Activated CD8-positive, alpha-beta memory T cell treated with anti-CD3 and anti-CD28 coated beads for 4 hours (primary cell): ENCODE results near the gene CHN2.
"Not testable (repeated sequence)": the region's sequence is repeated elsewhere in the genome, so short reads cannot be mapped to it uniquely, and the experiment has no call there.

Experiments
- DNase-seq, 2 donors: peaks; one replicate each; pipeline ENCODE4 v3.0.0-alpha.2; 2020; ENCODE audit warnings: low read depth in 2 of 2

CHN2 gene

GRCh38 chr7:29488203-29488970 is 293.8 kb downstream of the CHN2 start:
- DNase-seq = no peak

- DNase-seq = no peak
Measured at GRCh38 chr7:29488977-29489376, 294.4 kb downstream of the CHN2 start.

- DNase-seq = no peak
Measured at GRCh38 chr7:29490094-29490607, 295.6 kb downstream of the CHN2 start.

DNA sequence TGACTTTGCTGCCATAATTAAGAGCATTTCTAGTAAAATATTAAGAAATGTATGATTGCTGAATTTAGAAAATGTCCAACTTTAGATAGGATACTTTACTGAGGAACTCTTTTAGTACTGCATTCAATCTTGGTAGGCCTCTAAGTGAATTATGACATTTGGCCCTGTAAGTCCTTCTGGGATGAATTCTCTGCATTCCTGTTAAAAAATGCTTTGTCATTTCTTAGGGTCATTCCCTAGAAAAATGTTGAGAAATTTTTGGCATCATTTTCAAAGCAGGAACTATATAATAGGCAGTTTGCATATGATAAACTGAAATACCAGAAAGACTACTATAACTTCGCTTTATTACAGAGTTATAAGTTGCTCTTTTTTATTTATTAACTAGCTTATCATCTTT is 299.8 kb downstream of the CHN2 start:
- no peak for DNase-seq

DNA sequence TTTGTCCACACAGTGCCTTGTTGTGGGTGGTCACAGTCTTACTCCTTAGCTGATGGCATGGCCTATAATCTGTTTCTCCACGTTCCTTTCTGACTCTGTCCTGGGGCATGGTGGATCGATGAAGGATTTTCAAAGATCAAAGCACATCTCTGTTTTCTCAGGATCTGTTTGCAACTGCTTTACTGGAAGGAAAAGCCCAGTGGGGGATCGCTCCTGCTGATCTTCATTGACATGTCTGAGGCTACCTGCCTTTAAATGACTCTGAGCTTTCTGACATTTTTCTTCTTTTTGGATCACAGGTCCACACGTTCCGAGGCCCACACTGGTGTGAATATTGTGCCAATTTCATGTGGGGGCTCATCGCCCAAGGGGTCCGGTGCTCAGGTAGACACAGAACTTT is 301.1 kb downstream of the CHN2 start:
- no peak for DNase-seq

DNA sequence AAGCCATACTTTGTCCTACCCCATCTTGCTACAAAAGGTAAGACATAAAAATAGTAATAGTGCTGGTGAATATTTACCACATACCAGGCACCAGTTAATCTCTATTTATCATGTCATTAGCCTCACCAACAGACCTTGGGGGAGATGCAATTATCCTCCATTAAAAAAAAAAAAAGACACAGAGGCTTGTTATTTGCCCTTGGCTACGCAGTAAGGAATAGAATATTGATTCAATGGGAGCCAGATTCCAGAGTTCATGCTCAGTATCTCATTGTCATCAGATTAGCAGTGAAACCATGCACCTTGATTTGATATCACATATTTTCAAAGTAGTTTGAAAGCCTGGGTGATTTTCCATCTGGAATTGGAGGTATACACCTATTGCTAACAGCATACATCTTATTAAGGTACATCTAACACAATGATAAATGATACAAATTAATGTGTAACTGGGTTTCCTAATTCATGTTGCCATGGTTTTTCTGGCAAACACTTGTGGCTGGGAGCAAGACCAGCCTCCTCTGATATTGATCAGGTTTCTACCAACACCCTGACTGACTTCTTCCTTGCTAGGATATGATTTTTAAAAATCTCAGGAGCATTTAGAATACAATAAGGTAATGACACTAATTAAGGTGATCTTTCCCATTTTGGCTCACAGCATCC is 301.9 kb downstream of the CHN2 start:
- DNase-seq = no peak

DNA sequence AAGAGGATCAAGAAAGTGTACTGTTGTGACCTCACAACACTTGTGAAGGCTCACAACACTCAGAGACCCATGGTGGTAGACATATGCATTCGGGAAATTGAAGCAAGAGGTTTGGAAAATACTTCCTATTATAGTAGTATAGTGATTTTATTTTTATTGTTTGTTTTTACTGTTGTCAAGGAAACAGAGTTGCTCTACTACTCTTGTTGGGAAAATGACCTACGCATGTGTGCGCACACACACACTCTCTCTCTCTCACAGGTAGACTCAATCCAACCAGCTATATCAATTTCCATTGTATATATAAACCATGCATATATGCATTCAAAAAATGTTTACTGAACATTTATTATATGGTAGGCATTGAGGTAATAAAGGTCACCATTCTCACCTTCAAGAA is 305.4 kb downstream of the CHN2 start:
- no peak for DNase-seq

DNA sequence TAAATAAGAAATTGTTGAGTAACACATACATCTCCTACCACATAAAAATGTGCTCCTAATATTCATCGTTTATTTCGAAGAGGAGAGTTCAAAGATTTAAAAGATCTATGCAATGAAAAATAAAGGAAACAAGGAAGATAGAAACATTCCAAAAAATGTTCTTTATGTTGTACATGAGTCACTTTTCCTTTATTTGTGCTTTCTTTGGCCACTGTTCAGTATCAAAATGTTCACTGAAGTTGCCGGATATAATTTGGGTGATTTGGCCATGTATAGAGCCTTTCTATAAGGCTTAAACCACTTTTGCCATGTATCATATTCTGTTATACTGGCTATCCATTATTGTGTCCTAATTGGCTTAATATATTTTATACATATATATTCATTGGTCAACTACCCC is 306.1 kb downstream of the CHN2 start:
- no peak for DNase-seq

DNA sequence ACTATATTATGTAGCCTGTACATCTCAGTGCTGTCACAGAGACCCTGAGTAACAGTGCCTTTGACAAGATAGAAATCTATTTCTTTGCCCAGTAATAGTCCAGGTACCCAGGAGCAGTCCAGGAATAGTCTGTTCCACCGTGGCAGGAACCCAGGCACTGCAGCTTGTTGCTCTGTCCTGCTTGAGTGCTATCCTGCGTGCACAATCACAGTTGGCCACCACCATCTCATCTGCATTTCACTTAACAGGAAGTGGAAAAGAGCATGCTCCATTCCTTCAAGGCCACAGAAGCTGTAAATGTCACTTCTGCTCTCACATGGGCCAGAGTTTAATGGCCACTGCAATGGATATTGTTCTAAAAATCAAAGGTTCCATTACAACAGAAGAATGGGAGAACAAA is 307.6 kb downstream of the CHN2 start:
- no peak for DNase-seq

DNA sequence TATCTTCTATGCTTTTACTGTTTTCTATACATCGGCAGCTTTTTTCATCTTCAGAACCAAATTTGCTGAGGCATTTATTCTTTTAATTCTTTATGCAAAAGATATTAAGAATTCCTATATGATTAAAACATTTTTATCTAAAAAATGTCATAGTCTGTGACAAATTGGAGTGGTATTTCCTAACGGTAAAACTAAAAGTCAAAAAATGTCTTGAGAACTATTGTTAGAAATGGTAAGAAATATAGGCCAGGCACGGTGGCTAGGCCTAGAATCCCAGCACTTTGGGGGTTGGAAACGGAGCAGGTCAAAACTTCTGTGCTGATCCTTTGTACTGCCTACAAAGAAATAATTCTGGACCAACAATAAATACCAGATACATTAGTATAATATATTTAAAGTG is 311.4 kb downstream of the CHN2 start:
- no peak for DNase-seq

DNA sequence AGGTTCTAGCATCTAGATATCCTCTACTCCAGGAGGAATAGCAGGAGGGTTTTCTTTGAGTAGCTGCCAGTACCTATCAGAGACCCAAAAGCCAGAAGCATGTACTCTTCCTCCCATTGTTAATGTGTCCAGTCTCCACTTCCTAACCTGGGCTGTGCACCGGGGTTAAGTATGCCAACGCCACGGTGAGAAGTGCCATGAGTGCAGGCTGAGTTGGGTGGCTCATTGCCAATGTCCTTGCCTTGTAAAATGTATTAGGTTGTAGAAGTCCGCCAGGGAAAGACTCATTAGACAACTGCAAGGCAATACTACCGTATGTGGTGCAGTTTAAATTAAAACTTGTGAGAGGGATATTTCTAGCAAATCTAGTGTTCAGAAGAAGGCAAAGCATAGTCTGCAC is 314.0 kb downstream of the CHN2 start:
- no peak for DNase-seq

- DNase-seq = no peak
Measured at GRCh38 chr7:29510028-29510427, 315.5 kb downstream of the CHN2 start.

DNA sequence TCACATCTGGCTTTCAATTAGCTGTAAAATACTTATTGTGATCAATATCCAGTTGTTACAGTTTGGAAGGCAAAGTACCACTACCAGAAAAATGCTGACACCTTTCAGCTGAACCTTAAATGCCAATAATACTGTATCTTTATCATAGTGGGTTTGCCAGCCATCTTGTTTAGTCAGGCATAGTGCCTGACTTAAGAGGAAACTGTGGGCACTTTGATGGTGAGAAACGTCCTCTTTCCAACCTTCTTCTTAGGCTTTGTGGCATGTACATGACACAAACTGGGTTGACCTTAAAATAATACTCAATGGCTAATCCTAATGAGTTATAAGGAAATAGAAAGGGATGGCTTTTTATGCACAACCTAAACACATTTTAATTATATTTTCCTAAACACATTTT is 316.8 kb downstream of the CHN2 start:
- no peak for DNase-seq

GRCh38 chr7:29511851-29512250 is 317.3 kb downstream of the CHN2 start:
- DNase-seq = no peak

GRCh38 chr7:29516491-29516890 is 321.9 kb downstream of the CHN2 start:
- DNase-seq = no peak

DNA sequence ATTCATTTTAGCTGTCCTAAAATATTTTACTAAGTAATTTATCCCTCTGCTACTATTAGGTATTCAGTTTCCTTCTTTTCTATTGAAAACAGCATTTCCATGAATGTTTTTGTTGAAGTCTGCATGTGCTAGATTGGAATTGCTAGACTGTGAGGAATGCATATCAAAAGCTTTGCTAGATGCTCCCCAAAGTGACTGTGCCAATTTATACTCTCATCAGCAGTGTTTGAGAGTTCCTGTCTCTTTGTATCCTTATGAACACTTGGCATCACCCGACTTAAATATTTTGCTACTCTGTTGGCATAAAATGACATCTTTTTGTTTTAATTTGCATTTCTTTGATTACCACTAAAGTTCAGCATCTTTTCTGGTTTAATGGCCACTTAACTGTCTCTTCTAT is 324.0 kb downstream of the CHN2 start:
- DNase-seq = no peak

- DNase-seq = no peak
Measured at GRCh38 chr7:29523728-29524127, 329.2 kb downstream of the CHN2 start.

GRCh38 chr7:29527505-29528108 is 333.0 kb downstream of the CHN2 start:
- DNase-seq = no peak

DNA sequence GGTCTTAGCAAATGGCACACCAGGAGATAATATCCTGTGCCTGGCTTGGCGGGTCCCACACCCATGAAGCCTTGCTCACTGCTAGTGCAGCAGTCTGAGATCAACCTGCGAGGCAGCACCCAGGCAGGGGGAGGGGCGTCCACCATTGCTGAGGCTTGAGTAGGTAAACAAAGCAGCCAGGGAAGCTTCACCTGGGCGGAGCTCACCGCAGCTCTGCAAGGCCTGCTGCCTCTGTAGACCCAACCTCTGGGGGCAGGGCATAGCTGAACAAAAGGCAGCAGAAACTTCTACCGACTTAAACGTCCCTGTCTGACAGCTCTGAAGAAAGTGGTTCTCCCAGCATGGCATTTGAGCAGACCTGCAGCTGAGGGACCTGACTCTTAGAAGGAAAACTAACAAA is 334.0 kb downstream of the CHN2 start:
- DNase-seq = not testable (repeated sequence)
